Fibroblast of the conjunctiva (primary cell): ENCODE results near the gene MYO15B.

Experiments used
- DNase-seq: peaks from one replicate; pipeline ENCODE4 v3.0.0-alpha.2; 2010; ENCODE audit warnings: low read depth

MYO15B gene

GRCh38 chr17:75603123-75603522 lies 15.5 kb downstream of the MYO15B start:
- DNase-seq = no peak

GRCh38 chr17:75604034-75604695 lies 16.6 kb downstream of the MYO15B start:
- no peak for DNase-seq

GRCh38 chr17:75605790-75606189 lies 18.2 kb downstream of the MYO15B start:
- DNase-seq = no peak

- DNase-seq = no peak
Measured at GRCh38 chr17:75607086-75607485, 19.5 kb downstream of the MYO15B start.

GRCh38 chr17:75610103-75610984 lies 22.7 kb downstream of the MYO15B start:
- DNase-seq = no peak

- DNase-seq = no peak
Measured at GRCh38 chr17:75611851-75612429, 24.3 kb downstream of the MYO15B start.

GRCh38 chr17:75612906-75613626 lies 25.5 kb downstream of the MYO15B start:
- DNase-seq = no peak

- DNase-seq = no peak
Measured at GRCh38 chr17:75614006-75614405, 26.4 kb downstream of the MYO15B start.

- DNase-seq = no peak
Measured at GRCh38 chr17:75614556-75615270, 27.1 kb downstream of the MYO15B start.

- DNase-seq = no peak
Measured at GRCh38 chr17:75615301-75615700, 27.7 kb downstream of the MYO15B start.

GRCh38 chr17:75616521-75617122 lies 29.0 kb downstream of the MYO15B start:
- no peak for DNase-seq

- DNase-seq = no peak
Measured at GRCh38 chr17:75617218-75617617, 29.6 kb downstream of the MYO15B start.

- no peak for DNase-seq
Measured at GRCh38 chr17:75617675-75618074, 30.1 kb downstream of the MYO15B start.

- DNase-seq = no peak
Measured at GRCh38 chr17:75619506-75620431, 32.2 kb downstream of the MYO15B start.

GRCh38 chr17:75621489-75621888 lies 33.9 kb downstream of the MYO15B start:
- DNase-seq = no peak

- DNase-seq = no peak
Measured at GRCh38 chr17:75622076-75622475, 34.5 kb downstream of the MYO15B start.

GRCh38 chr17:75622771-75623273 lies 35.2 kb downstream of the MYO15B start:
- no peak for DNase-seq

GRCh38 chr17:75623386-75623785 lies 35.8 kb downstream of the MYO15B start:
- DNase-seq = no peak

GRCh38 chr17:75624021-75624420 lies 36.4 kb downstream of the MYO15B start:
- no peak for DNase-seq
